Astrocyte of the cerebellum (primary cell): ENCODE measurements around the gene ZFYVE9.
"Not testable (repeated sequence)": the region's sequence is repeated elsewhere in the genome, so short reads cannot be mapped to it uniquely, and the experiment has no call there.

ENCODE experiments used
- DNase-seq: peaks from one replicate; pipeline ENCODE4 v3.0.0-alpha.2; 2011; ENCODE audit warnings: low read depth
- H3K4me3 ChIP-seq: 2 replicates; pipeline ENCODE4 v1.5.1; 2011; ENCODE audit warnings: mild to moderate bottlenecking, low read depth, low read length, moderate library complexity
- CTCF ChIP-seq: IDR thresholded peaks from 2 replicates; pipeline ENCODE4 v1.5.1; 2012; ENCODE audit warnings: low read length, low read depth, moderate library complexity, mild to moderate bottlenecking; ENCODE audit errors: missing control alignments
- in situ Hi-C: cut with HindIII; loops from 2 replicates; pipeline ENCODE4 v1.10.0; 2017; ENCODE audit warnings: low sequenced_read_pairs

ZFYVE9 gene

GRCh38 chr1:52141513-52142219 is at the start of gene ZFYVE9:
Gene ZFYVE9, plus strand, starts transcription at chr1:52142089. Its CDS starts 91,118 bp downstream, at chr1:52233207.
- TF ChIP-seq CTCF, result peak; percentile 43
- peak; percentile 53 for DNase-seq
- peak within 1 kb of the TSS; percentile 84 for H3K4me3 ChIP-seq
- in situ Hi-C loops, result no loop called here

- DNase-seq, in situ Hi-C loops, H3K4me3 ChIP-seq: not testable (repeated sequence)
These were observed 47.6 kb upstream of the ZFYVE9 start for GRCh38 chr1:52094300-52094699.

GRCh38 chr1:52096216-52096615 is 45.7 kb upstream of the ZFYVE9 start:
- no peak for TF ChIP-seq CTCF
- no peak overlapping the region for H3K4me3 ChIP-seq
- DNase-seq, result no peak
- in situ Hi-C loops, result no loop called here

- in situ Hi-C loops, result no loop called here
- no peak for TF ChIP-seq CTCF
- no peak for DNase-seq
- no peak overlapping the region for H3K4me3 ChIP-seq
These were observed 43.6 kb upstream of the ZFYVE9 start for GRCh38 chr1:52098139-52098871.

- in situ Hi-C loops, result no loop called here
- DNase-seq, result no peak
- H3K4me3 ChIP-seq, result no peak overlapping the region
- no peak for TF ChIP-seq CTCF
These were observed 39.4 kb upstream of the ZFYVE9 start for GRCh38 chr1:52102336-52103013.

GRCh38 chr1:52111492-52111891 is 30.4 kb upstream of the ZFYVE9 start:
- no peak overlapping the region for H3K4me3 ChIP-seq
- no peak for TF ChIP-seq CTCF
- DNase-seq, result no peak
- in situ Hi-C loops, result no loop called here
